ENCODE results near the gene ZNF638.

The ZNF638 gene

DNA sequence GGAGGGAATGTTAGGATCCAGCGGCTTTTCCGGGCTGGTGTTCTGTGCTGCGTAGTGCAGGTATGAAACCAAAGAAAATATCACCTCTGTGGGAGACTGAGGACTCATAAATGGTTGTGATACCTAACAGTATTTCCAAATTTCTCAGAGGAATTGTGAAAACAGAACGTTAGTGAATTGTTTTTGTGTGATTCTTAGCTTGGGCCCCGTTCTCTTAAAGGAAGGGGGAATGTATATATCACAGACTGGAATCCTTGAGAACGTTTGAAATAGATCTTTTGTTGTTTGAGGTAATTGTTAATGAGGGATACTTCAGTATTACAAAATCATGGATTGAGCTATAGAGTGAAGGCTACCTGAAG lies 834 bp downstream of the ZNF638 start:
- no peak for DNase-seq (ENCODE audit: low read depth, low spot score)

DNA sequence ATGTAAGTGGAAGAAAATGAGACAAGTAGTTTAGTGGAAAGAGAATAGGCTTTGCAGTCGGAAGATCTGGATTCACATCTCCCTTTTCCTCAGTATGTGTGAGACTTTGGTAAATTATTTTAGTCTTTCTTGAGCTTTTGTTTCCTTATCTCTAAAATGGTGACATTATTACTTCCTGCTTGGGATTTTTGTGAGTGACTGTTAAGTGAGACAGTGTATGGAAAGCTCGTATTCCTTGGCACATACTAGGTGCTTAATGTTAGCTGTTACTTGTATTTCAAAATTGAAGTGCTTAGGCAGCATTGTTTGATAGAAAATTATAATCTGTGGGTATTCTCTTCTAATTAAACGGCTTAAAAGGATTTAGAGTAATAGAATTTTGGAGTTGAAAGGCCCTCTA lies 2.0 kb downstream of the ZNF638 start:
- DNase-seq (ENCODE audit: low read depth, low spot score): no peak

DNA sequence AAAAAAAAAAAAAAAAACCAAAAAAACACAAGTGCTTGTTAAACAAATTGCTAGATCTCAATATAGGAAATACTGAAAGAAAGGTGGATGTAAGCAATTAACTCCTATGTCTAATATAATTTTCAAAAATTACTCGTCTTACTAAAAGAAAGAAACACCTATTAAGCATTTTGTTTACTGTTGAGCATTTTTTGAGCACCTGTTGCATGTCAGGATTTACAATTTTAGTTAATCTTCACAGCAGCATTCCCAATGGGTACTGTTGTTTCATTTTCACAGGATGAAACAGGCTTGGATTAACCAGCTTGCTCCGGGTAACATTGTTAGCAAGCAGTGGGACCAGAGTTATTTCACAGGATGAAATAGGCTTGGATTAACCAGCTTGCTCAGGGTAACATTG lies 4.8 kb downstream of the ZNF638 start:
- DNase-seq (ENCODE audit: low read depth, low spot score): no peak

DNA sequence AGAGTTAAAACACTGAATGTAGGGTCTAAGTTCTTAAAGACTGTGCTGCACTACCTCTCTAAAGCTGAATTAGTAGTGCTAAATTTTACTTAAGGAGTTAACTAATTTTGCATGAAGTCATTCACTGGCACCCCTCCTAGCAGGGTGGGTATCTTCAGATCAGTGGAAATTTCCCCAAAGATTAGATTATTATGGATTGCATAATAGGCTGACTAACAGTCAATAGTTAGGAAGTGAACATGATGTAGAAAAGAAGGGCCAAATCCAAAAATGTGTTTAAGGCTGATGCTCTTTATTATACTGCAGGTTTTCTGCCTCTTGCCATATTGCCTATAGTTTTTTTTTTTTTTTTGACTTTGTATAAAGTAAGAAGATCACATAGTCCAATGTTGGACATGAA lies 5.2 kb downstream of the ZNF638 start:
- no peak for DNase-seq (ENCODE audit: low read depth, low spot score)

DNA sequence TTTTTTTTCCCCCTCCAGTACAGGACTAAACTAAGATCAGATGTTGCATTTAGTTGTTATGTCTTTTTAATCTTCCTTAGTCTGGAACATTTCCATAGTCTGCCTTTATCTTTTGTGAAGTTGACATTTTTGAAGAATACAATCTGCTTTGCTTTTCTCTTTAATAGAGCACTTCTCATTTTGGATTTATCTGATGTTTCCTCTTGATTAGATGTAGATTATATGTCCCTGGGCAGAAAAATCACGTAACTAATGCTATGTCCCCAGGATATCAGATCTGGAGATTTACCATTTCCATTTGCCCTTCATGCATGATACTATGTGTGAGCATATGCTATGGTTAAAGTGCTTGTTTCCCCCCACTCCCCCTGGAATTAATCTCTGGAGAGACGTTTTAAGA lies 6.2 kb downstream of the ZNF638 start:
- DNase-seq (ENCODE audit: low read depth, low spot score): no peak

DNA sequence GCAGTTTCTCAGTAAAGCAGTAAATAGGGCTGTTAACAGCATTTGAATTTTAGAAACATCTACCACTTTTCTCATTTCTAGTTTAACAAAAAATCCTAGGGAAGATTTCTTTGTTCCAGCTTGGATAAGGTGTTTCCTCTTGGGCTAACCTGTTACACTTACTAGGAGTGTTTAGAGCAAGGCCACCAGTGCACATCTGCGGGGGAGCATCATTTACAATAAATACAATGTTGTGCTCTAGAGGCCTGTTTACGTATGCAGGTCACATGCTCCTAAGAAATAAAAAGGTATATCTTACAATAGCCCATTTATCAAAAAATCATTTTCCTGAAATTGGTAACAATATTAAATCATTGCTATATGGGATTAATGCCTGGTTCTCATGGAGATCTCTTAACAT lies 8.1 kb downstream of the ZNF638 start:
- no peak for DNase-seq (ENCODE audit: low read depth, low spot score)

DNA sequence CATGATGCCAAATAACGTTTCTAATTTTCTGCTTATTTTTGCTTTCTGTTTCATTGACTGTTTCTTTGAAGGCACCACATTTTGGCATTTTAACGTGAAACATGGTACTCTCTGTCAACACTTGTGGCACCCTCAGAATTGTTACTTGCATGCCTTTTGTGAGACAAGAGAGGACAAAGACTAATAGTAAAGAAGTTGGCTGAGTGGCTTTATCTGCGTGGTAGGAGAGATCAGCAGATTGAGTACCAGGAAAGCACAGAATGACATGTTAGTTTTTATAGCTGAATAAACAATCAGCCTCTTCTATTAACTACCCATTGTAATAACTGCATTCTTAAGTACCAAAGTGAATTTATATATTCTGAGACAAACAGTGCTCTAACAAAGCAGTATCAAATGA lies 8.6 kb downstream of the ZNF638 start:
- DNase-seq (ENCODE audit: low read depth, low spot score): no peak

DNA sequence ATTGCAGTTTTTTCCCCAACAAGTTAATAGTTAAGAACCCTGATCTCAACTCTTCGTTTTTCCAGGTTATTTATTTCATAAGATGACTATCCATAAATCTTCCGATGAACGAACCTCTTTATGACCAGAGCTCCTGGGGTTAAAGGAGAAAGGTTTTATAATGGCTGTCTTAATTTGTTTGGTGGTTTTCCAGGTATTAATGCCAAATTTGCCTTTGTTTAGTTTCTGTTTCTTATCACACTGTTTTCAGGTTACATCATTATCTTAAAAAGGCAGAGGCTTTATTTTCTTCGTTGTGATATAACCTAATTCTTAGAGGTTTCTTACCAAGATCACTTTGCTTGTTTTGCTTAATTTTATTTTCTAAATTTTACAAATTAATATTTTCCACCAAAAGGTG lies 10.1 kb downstream of the ZNF638 start:
- no peak for DNase-seq (ENCODE audit: low read depth, low spot score)

DNA sequence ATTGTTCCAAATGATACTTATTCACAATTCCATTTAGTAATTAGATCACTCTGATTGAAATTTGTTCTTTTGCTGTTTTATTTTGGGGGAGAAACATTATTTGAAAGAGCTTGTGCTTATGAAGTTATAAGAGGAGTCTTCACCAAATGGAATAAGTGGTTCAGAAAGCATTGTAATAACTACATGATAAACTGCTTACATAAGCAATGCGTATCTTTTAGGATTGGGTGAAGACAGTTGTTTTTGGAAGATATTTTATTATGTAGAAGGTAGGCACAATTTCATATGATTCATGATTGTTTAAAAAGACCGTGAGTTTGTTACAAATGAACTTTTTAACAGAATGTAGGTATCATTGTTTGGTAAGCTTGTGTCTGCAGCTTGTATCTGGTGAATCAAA lies 14.5 kb downstream of the ZNF638 start:
- no peak for DNase-seq (ENCODE audit: low read depth, low spot score)

DNA sequence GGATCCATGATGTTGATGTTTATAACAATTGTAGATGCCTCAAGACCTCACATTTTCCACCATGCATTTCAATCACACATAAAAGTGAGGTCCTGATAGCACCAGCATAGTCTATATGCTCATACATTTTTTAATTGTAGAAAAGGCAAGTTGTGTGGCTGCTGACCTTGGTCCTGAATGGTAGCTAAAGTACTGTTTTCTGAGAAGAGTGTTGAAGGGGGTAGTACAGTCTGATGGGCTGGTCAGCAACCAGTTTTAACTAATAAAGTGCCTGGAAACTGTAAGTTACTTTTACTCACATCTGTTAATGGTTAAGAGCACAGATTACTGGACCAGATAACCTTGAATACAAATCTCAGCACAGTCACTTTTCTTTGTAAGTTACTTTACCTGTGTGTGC lies 15.9 kb downstream of the ZNF638 start:
- DNase-seq (ENCODE audit: low read depth, low spot score): no peak

DNA sequence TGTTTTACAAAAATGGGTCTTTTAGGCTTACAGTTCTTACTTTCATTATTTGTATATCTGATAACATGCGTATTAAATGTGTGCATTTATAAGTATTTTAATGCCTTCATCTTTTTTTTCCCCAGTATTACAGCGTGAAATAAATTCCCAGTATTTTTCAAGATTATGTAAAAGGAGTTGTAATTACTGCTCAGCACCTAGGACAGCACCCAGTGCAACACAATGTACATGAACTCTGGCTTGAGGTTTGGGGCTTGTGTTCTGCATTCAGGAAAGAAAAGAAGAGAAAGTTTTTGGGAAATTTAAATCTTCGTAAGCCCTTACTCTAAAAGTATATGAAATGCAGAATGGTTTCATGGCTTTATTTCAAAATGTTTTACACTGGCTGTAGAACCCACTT lies 16.7 kb downstream of the ZNF638 start:
- no peak for DNase-seq (ENCODE audit: low read depth, low spot score)

DNA sequence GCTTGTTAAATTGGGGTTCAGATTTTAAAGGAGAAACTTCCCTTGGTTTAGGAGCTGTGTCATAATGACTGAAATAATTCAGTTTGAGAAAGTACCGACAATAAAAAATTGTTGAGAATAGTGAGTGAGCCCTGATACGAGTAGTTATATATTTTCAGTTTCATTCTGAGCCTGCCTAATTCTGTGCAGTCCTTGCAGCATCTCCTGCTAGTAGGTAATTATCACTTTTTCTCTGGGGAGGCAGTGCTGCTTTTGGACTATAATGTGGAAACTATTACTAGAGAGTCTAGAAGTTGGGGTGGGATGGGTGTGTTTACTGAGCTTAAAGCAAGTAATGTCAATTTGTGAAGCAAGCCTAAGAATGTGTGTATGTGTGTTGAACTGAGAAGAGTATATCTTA lies 21.7 kb downstream of the ZNF638 start:
- DNase-seq (ENCODE audit: low read depth, low spot score): no peak

DNA sequence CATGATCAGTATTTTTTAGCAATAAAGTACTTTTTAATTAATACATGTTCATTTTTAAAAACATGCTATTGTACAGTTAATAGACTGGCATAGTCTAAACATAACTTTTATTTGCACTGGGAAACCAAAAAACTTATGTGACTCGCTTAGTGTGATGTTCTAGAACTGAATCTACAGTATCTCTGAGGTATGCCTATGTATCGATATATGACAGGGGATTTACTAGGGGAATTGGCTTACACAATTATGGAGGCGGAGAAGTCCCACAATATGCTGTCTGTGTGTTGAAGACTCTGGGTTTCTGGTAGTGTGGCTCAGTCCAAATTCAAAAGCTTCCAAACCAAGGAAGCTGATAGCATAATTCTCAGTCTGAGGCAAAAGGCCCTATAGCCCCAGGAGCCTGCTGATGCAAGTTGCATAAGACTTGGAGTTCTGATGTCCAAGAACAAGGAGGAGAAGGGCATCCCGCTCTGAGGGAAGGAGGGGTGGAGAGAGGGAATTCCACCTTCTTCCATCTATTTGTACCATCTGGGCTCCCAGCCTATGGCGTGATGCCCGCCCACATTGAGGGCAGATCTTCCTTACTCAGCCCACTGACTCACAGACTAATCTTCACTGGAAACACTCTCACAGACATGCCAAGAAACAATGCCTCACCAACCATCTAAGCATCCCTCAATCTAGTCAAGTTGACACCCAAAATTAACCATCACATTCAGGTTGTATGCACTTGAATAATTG lies 27.5 kb downstream of the ZNF638 start:
- no peak for DNase-seq (ENCODE audit: low read depth, low spot score)

DNA sequence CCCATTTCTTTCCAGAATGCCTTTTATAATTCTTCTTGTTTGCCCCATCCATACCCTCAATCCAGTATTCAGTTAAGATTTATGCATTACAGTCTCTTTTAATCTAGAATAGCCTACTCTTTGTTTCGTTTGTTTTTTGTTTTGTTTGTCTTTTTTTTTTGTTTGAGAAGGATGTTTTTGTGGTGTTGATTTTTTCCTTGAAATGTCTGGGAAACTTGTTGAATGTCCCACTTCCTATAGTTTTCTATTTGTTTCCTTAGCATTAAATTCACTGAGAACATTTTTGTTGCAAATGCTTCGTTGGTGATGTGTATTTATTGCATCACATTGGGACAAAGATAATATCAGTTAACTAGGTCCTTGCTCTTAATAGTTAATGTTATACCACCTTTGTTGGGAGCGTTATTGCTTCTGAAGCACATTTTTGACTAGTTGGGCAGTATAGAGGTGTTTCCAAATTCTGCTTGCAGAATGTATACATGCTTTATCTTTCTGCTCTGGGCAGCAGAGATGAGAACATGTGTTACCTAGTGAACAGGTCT lies 28.9 kb downstream of the ZNF638 start:
- no peak for DNase-seq (ENCODE audit: low read depth, low spot score)

DNA sequence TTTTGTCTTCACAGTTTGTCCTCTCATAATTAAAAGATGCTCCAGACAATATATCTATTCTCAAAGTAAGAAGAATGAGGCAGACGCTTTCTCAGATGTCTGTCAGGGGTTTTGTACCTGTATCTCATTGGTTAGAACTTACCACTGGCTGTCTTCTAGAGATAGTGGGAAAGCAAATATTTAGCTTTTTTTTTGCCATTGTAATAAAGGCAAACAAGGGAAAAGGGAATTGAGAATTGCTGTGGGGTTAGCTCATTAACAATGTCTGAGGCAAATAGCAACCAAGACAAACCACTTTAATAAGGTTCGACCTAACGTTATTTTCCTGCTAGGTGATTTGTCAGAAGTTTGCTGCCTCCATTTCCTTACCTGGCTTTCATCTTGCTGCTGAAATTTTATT lies 30.0 kb downstream of the ZNF638 start:
- DNase-seq (ENCODE audit: low read depth, low spot score): no peak

DNA sequence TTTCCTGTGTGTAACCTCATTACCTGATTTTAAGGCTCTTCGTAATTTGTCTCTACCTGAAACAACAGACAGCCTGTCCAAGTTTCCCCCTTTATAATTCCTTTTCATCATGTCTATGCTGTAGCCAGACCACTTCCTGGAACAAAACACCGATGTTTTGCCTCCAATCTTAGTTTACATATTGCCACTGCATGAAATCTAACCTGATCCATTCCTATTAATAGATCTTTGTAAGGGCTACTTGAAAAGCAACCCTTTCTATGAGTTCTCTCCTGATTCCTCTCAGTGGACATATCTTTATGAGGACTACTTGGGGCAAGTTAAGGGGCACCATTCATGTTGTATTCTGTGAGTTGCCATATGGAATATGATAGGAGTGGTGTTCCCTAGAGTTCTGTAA lies 30.9 kb downstream of the ZNF638 start:
- no peak for DNase-seq (ENCODE audit: low read depth, low spot score)

DNA sequence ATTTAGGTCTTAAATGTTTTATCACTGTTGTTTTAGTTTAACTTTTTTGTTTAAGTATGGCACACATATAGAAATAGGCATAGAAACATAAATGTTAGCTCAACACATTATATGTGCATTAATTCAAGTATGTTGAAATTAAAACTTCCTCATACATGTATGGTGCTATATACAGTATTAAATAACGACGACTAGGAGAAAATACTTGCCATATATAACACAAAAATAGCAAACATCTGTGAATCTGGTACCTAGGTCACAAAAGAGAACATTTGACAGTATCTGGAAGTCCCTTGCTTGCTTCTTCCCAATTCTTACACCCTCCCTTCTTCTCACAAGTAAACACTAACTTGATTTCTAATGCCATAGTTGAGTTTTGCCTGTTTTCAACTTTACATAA lies 38.4 kb downstream of the ZNF638 start:
- DNase-seq (ENCODE audit: low read depth, low spot score): no peak

DNA sequence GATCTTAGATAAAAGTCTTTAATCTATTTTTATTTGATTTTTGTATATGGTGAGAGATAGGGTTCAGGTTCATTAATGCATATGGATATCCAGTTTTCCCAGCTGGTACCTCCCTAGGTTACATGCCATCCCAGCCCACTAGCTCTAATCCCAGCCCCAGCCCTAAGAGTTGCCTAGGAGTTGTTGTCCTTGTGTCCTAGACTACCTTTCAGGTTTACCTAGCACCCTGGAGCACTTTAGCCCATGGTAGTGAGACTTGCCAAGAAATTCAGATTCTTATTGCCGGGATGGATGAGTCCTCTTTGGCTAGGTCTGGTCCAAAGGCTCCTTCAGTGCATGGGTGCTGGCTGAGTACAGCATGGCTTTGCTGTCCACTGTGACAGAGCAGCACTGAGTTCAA lies 40.5 kb downstream of the ZNF638 start:
- DNase-seq (ENCODE audit: low read depth, low spot score): no peak

DNA sequence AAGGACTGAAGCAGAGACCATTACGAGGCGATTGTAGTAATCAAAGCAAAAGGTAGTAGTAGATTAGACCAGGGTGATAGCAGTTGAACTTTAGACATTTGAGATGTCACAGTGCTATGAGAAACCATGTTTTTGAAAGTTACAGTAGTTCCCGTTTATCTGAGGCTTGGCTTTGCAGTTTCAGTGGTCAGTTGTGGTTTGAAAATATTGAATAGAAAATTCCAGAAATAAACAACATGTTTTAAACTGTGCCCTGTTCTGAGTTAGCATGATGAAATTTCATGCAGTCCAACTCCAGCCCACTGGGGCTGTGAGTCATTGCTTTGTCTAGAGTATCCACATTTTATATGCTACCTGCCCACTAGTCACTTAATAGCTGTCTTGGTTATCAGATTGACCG lies 47.5 kb downstream of the ZNF638 start:
- DNase-seq (ENCODE audit: low read depth, low spot score): no peak

DNA sequence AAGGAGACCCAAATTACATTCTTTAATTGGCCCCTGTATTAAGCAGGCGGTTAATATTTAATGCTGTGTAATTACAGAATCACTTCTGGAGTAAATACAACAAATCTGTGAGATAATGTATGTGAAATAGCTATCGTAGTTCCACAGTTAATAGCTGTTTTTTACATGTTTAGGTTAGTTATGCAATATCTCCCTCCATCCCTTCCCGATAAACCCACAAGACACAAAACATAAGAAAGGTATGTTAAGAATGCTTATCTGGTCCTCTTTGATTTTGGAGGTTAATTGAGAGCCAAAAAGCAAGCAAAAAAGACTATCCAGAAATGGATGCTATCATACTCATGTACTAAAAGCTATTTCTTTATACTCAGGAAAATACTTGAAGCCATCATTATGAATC lies 49.1 kb downstream of the ZNF638 start:
- DNase-seq (ENCODE audit: low read depth, low spot score): no peak

DNA sequence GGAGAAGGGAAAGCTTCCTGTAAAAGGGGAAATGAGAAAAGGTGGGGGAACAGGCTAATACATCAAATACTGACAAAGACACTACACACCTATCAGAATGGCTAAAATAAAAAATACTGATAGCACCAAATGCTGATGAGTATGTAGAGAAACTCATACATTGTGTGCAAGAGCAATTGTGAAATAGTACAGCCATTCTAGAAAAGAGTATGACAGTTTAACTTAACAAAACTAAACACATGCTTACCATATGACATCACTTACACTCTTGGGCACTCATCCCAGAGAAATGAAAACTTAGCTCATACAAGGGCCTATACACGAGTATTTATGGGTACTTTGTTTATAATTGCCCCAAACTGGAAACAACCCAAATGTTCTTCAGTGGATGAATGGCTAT lies 53.4 kb downstream of the ZNF638 start:
- DNase-seq (ENCODE audit: low read depth, low spot score): no peak

DNA sequence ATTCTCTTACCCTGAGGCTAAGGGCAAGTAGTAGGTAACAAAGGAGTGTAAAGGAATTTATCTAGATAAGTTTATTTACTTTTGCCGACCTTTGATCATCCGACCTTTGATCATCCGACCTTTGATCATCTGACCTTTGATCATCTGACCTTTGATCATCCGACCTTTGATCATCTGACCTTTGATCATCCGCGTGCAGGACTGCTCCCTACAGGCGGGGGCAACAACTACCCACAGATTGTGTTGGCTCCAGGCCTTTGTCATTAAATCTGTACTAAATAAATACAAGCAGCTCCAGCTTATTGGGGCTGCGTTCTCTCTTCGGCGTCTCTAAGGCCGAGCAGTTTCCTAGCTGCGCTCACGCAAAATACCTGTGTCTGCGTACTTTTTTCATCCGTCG lies 56.6 kb downstream of the ZNF638 start:
- no peak for DNase-seq (ENCODE audit: low read depth, low spot score)

DNA sequence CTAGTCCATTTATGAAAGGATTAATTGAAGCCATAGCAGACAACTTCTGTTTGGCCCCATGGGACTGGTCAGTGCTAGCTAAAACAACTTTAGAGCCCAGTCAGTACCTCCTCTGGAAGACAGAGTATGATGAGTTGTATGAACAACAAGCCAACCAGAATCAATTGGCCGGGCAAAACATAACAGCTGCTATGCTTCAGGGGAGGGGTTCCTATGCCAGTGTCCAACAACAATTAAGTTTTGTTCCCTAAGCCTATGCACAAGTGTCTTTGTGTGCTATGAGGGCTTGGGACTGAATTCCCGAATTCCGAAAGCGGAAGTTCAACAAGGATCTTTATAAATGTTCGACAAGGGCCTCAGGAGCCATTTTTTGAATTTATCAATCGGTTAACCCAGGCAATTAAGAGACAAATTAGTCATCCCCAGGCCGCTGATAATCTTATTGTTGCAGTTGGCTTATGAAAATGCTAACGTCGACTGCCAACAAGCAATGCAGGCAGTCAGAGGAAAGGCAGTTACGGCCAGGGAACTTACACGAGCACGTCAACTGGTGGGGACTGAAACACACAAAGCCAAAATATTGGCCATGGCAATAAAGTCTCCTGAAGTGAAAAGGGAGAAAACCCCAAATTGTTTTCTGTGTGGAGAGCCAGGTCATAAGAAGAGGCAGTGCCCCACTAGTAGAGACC lies 57.9 kb downstream of the ZNF638 start:
- no peak for DNase-seq (ENCODE audit: low read depth, low spot score)

DNA sequence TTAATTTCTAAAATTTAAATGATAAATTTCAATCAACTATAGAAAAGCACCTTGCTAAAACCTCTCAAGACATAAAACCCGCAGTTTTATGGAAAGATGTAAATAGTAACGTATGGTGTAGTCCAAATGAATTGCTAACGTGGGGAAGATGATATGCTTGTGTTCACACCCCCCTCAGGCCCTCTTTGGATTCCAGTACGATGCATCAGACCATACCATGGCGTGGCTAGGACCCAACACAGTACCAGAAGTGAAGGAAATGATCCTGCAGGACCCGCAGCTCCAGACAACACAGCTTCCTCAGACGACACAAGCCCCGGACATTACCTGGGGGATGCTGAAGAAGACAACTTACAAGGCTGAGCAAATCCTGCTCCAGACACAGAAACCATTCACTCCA lies 61.6 kb downstream of the ZNF638 start:
- DNase-seq (ENCODE audit: low read depth, low spot score): no peak

Data from ELF-1 (cell line).